Bronchial epithelial cell (primary cell): Measurements from ENCODE around the gene LAMA4. TPM values are rescaled to one million over a fixed set of nuclear protein-coding genes. Genes with fewer than 3 reads are reported as not detected.
A peak's percentile ranks its signal among the peaks of the same experiment; 100 is the strongest.

Experiments used
- DNase-seq: peaks from one replicate; pipeline ENCODE4 v3.0.0-alpha.2; 2010; ENCODE audit warnings: low read depth
- FAIRE-seq: peaks from 2 replicates; lab custom pipeline; 2011; peaks lifted over from hg19 to GRCh38; lab: Jason Lieb, UNC
- H3K27me3 ChIP-seq: 2 replicates; pipeline ENCODE4 v1.5.1; 2011; ENCODE audit warnings: low read length; ENCODE audit not compliant: control insufficient read depth, insufficient read depth
- H3K36me3 ChIP-seq: 2 replicates; pipeline ENCODE4 v1.5.1; 2011; ENCODE audit warnings: low read length; ENCODE audit not compliant: control insufficient read depth, insufficient read depth
- H3K4me3 ChIP-seq: 2 replicates; pipeline ENCODE4 v1.5.1; 2011; ENCODE audit warnings: mild to moderate bottlenecking, low read depth, low read length, control low read depth
- CTCF ChIP-seq: IDR thresholded peaks from 2 replicates; pipeline ENCODE4 v1.5.1; 2011; ENCODE audit warnings: mild to moderate bottlenecking, moderate library complexity, low read length, control low read depth, inconsistent platforms; ENCODE audit not compliant: insufficient read depth, severe bottlenecking
- total RNA-seq: library from RNA; depleted of rRNA; stranded (reverse); fragments of >200 nt; gene quantifications from 2 replicates; pipeline ENCODE4 v1.2.1, GENCODE V29; 2014

Gene LAMA4
- total RNA-seq, 1 donor from 2014 or later, result 5.5 TPM

- no peak for DNase-seq
- Histone ChIP-seq H3K27me3 (no peaks in the 10 kb centered on the region), H3K4me3 (no peak overlapping the region), H3K36me3 (no peaks in the 10 kb centered on the region)
- FAIRE-seq, result no peak
- no peak for TF ChIP-seq CTCF
Observed at GRCh38 chr6:112207131-112207530, 47.2 kb downstream of the LAMA4 start.

- H3K36me3 ChIP-seq, result no peaks in the 10 kb centered on the region
- no peak for TF ChIP-seq CTCF
- no peak overlapping the region for H3K4me3 ChIP-seq
- DNase-seq (no peak), FAIRE-seq (no peak)
- H3K27me3 ChIP-seq, result no peaks in the 10 kb centered on the region
Observed at GRCh38 chr6:112206110-112206458, 48.3 kb downstream of the LAMA4 start.

- no peak overlapping the region for H3K4me3 ChIP-seq
- no peak for TF ChIP-seq CTCF
- FAIRE-seq, result no peak
- no peaks in the 10 kb centered on the region for H3K27me3 ChIP-seq
- DNase-seq, result peak; percentile 73
- no peaks in the 10 kb centered on the region for H3K36me3 ChIP-seq
Observed at GRCh38 chr6:112205427-112206109, 48.8 kb downstream of the LAMA4 start.

- Histone ChIP-seq H3K27me3 (no peaks in the 10 kb centered on the region), H3K36me3 (no peaks in the 10 kb centered on the region), H3K4me3 (no peak overlapping the region)
- FAIRE-seq (no peak), DNase-seq (no peak)
- TF ChIP-seq CTCF, result no peak
Observed at GRCh38 chr6:112204350-112204706, 50.0 kb downstream of the LAMA4 start.

GRCh38 chr6:112203577-112204349 lies 50.6 kb downstream of the LAMA4 start:
- peak; percentile 100 for DNase-seq
- FAIRE-seq, result no peak

More at GRCh38 chr6:112203577-112204349, 50.6 kb downstream of the LAMA4 start:
- no peaks in the 10 kb centered on the region for H3K36me3 ChIP-seq
- no peak for TF ChIP-seq CTCF
- no peaks in the 10 kb centered on the region for H3K27me3 ChIP-seq
- no peak overlapping the region for H3K4me3 ChIP-seq
